CD4-positive, alpha-beta T cell (primary cell): ENCODE results near the gene SYCP2L. TPM values are rescaled to one million over a fixed set of nuclear protein-coding genes. Genes with fewer than 3 reads are reported as not detected.

Experiments used
- ATAC-seq: fragments of 200-7000 bp; cut with Tn5 transposase; one replicate; pipeline ENCODE4 v1.10.0; 2022; ENCODE audit warnings: mild to moderate bottlenecking; ENCODE audit not compliant: poor library complexity
- CTCF ChIA-PET: fragments of 350-600 bp; sonication (Branson Sonifier 250); formaldehyde crosslinking; loops from one replicate; lab custom pipeline; 2021; ENCODE audit warnings: antibody characterized with exemption, inconsistent platforms; lab: Charles Lee
- POLR2A ChIA-PET: fragments of 350-600 bp; sonication (Branson Sonifier 250); formaldehyde crosslinking; loops from one replicate; lab custom pipeline; 2021; ENCODE audit warnings: antibody characterized with exemption, inconsistent platforms; lab: Charles Lee
- DNase-seq, 14 experiments: peaks; one replicate each; pipeline ENCODE4 v3.0.0-alpha.2; 2013 to 2020; ENCODE audit warnings: mixed read lengths in 2 of 14
- H3K27ac ChIP-seq, 2 donors: one replicate each; pipeline versions ENCODE4 v1.5.1 to v1.7.0; 2013; ENCODE audit warnings: low read length in 2 of 2, low read depth in 1 of 2, mild to moderate bottlenecking in 1 of 2
- H3K27me3 ChIP-seq, 2 experiments: 1 replicate in 1 of 2; 2 replicates in 1 of 2; pipeline versions ENCODE4 v1.6.1 to v1.7.0; 2013; ENCODE audit warnings: low read length in 2 of 2, control low read depth in 1 of 2, mild to moderate bottlenecking in 1 of 2, moderate library complexity in 1 of 2; ENCODE audit not compliant: insufficient read depth in 2 of 2, control insufficient read depth in 1 of 2
- H3K36me3 ChIP-seq: one replicate; pipeline ENCODE4 v1.6.1; 2013; ENCODE audit warnings: low read length, control low read depth; ENCODE audit not compliant: insufficient read depth
- H3K4me1 ChIP-seq: one replicate; pipeline ENCODE4 v1.6.1; 2013; ENCODE audit warnings: low read length, control low read depth; ENCODE audit not compliant: insufficient read depth
- H3K4me3 ChIP-seq: one replicate; pipeline ENCODE4 v1.5.1; 2013; ENCODE audit warnings: mild to moderate bottlenecking, low read length, moderate library complexity
- H3K9me3 ChIP-seq, 2 experiments: 1 replicate in 1 of 2; 2 replicates in 1 of 2; pipeline versions ENCODE4 v1.6.1 to v1.7.0; 2013; ENCODE audit warnings: low read length in 2 of 2, mild to moderate bottlenecking in 2 of 2, control low read depth in 1 of 2, moderate library complexity in 1 of 2; ENCODE audit not compliant: control insufficient read depth in 1 of 2, insufficient read depth in 1 of 2
- H3K27ac Mint-ChIP-seq: one replicate; pipeline ENCODE4 v1.8.0; 2020; ENCODE audit warnings: mixed read lengths
- H3K27me3 Mint-ChIP-seq: one replicate; pipeline ENCODE4 v1.8.0; 2021; ENCODE audit warnings: mixed read lengths
- H3K36me3 Mint-ChIP-seq: one replicate; pipeline ENCODE4 v1.8.0; 2021; ENCODE audit warnings: low read depth, mixed read lengths
- H3K4me1 Mint-ChIP-seq: one replicate; pipeline ENCODE4 v1.8.0; 2021; ENCODE audit warnings: low read depth, mixed read lengths
- H3K4me3 Mint-ChIP-seq: one replicate; pipeline ENCODE4 v1.8.0; 2020; ENCODE audit warnings: mild to moderate bottlenecking, mixed read lengths
- H3K9me3 Mint-ChIP-seq: one replicate; pipeline ENCODE4 v1.8.0; 2020; ENCODE audit warnings: mixed read lengths
- CTCF ChIP-seq: fragments of 200-600 bp; IDR thresholded peaks from one replicate; pipeline ENCODE4 v1.8.0; 2022; ENCODE audit warnings: antibody characterized with exemption, mild to moderate bottlenecking
- intact Hi-C, 2 experiments: fragments of 100-400 bp; cut with DNase I in 1 of 2; cut with micrococcal nuclease in 1 of 2; formaldehyde crosslinking; loops; one replicate each; pipeline versions ENCODE4 v1.15.1 to v1.9.0; 2023 to 2025; cut with DNase I, micrococcal nuclease
- total RNA-seq, 174 experiments: library from RNA in 2 of 174; stranded (reverse) in 2 of 174; gene quantifications; one replicate each; pipeline ENCODE4 v1.2.3 and lab custom pipeline; 2021 to 2026

The SYCP2L gene
- total RNA-seq, 2 experiments from 2014 or later, result 0.36 TPM; not detected in 1

- Histone ChIP-seq H3K27ac (no peak overlapping the region), H3K27me3 (no peaks in the 10 kb centered on the region), H3K4me1 (peaks cover 3% of the 10 kb centered on the region), H3K4me3 (no peak overlapping the region), H3K36me3 (no peaks in the 10 kb centered on the region), H3K9me3 (peaks cover 3 to 5% of the 10 kb centered on the region in 2 experiments)
- intact Hi-C loops, result no loop called here
- Mint-ChIP-seq H3K9me3 (peaks cover 11% of the 10 kb centered on the region), H3K4me1 (no peaks in the 10 kb centered on the region), H3K4me3 (no peak overlapping the region), H3K36me3 (peaks cover 10% of the 10 kb centered on the region), H3K27ac (no peak overlapping the region), H3K27me3 (peaks cover 32% of the 10 kb centered on the region)
- POLR2A ChIA-PET, result no interaction called here
- ATAC-seq (no peak), DNase-seq (peak in 1 of 14 experiments; percentile 14)
- TF ChIP-seq CTCF, result no peak
- CTCF ChIA-PET, result no interaction called here
These were observed 31.8 kb upstream of the SYCP2L start for GRCh38 chr6:10854922-10855632.

- peaks cover 3 to 5% of the 10 kb centered on the region in 2 experiments for H3K9me3 ChIP-seq
- H3K9me3 Mint-ChIP-seq, result peaks cover 11% of the 10 kb centered on the region
- no peak overlapping the region for H3K4me3 ChIP-seq
- intact Hi-C loops, result no loop called here
- DNase-seq (no peak), ATAC-seq (no peak)
- no peaks in the 10 kb centered on the region for H3K4me1 Mint-ChIP-seq
- H3K4me1 ChIP-seq, result peaks cover 3% of the 10 kb centered on the region
- no peaks in the 10 kb centered on the region for H3K27me3 ChIP-seq
- CTCF ChIA-PET, result no interaction called here
- no peak overlapping the region for H3K4me3 Mint-ChIP-seq
- H3K27ac ChIP-seq, result no peak overlapping the region
- no peak overlapping the region for H3K27ac Mint-ChIP-seq
- no peak for TF ChIP-seq CTCF
- no peaks in the 10 kb centered on the region for H3K36me3 ChIP-seq
- POLR2A ChIA-PET, result no interaction called here
- peaks cover 25% of the 10 kb centered on the region for H3K27me3 Mint-ChIP-seq
- peaks cover 9% of the 10 kb centered on the region for H3K36me3 Mint-ChIP-seq
These were observed 29.6 kb upstream of the SYCP2L start for GRCh38 chr6:10857259-10857658.

- Histone ChIP-seq H3K27ac (no peak overlapping the region), H3K36me3 (no peaks in the 10 kb centered on the region), H3K9me3 (no peaks in the 10 kb centered on the region), H3K27me3 (no peaks in the 10 kb centered on the region), H3K4me3 (no peak overlapping the region), H3K4me1 (no peaks in the 10 kb centered on the region)
- POLR2A ChIA-PET, result no interaction called here
- no peak for DNase-seq
- CTCF ChIA-PET, result no interaction called here
- no peaks in the 10 kb centered on the region for H3K4me1 Mint-ChIP-seq
- H3K27me3 Mint-ChIP-seq, result peaks cover 11% of the 10 kb centered on the region
- H3K36me3 Mint-ChIP-seq, result no peaks in the 10 kb centered on the region
- no peak for ATAC-seq
- H3K9me3 Mint-ChIP-seq, result no peaks in the 10 kb centered on the region
- no peak for TF ChIP-seq CTCF
- H3K27ac Mint-ChIP-seq, result no peak overlapping the region
- intact Hi-C loops, result no loop called here
- no peak overlapping the region for H3K4me3 Mint-ChIP-seq
These were observed 25.8 kb upstream of the SYCP2L start for GRCh38 chr6:10861086-10861485.
